Karpas-422 (cell line): Measurements from ENCODE around the gene TRHDE. TPM values are rescaled to one million over a fixed set of nuclear protein-coding genes. Genes with fewer than 3 reads are reported as not detected.

Source experiments
- DNase-seq: peaks from one replicate; pipeline ENCODE4 v3.0.0-alpha.2; 2015
- H2AFZ ChIP-seq: fragments of 200-600 bp; sonication (generic); 2 replicates; pipeline ENCODE4 v1.6.1; 2014; ENCODE audit warnings: antibody characterized with exemption, low read length, mixed read lengths
- H3K27ac ChIP-seq: fragments of 200-600 bp; sonication (generic); 2 replicates; pipeline ENCODE4 v1.5.1; 2014; ENCODE audit warnings: mild to moderate bottlenecking, low read length, moderate library complexity
- H3K27me3 ChIP-seq: fragments of 200-600 bp; sonication (generic); 2 replicates; pipeline ENCODE4 v1.6.1; 2014; ENCODE audit warnings: low read length, mixed read lengths
- H3K36me3 ChIP-seq: fragments of 200-600 bp; sonication (generic); 2 replicates; pipeline ENCODE4 v1.6.1; 2014; ENCODE audit warnings: low read length, mixed read lengths; ENCODE audit not compliant: insufficient read depth
- H3K4me1 ChIP-seq: fragments of 200-600 bp; sonication (generic); 2 replicates; pipeline ENCODE4 v1.6.1; 2014; ENCODE audit warnings: mild to moderate bottlenecking, low read length, mixed read lengths
- H3K4me2 ChIP-seq: fragments of 200-600 bp; sonication (generic); 2 replicates; pipeline ENCODE4 v1.6.1; 2014; ENCODE audit warnings: low read length, low read depth, mild to moderate bottlenecking; ENCODE audit not compliant: poor library complexity, severe bottlenecking
- H3K4me3 ChIP-seq: fragments of 200-600 bp; sonication (generic); 2 replicates; pipeline ENCODE4 v1.5.1; 2014; ENCODE audit warnings: mild to moderate bottlenecking, antibody characterized with exemption, low read length, mixed read lengths
- H3K79me2 ChIP-seq: fragments of 200-600 bp; sonication (generic); 2 replicates; pipeline ENCODE4 v1.6.1; 2014; ENCODE audit warnings: mild to moderate bottlenecking, low read length, mixed read lengths
- H3K9ac ChIP-seq: fragments of 200-600 bp; sonication (generic); 2 replicates; pipeline ENCODE4 v1.6.0; 2014; ENCODE audit warnings: low read length
- H3K9me2 ChIP-seq: fragments of 200-600 bp; sonication (generic), shearing (Covaris generic); replicated peaks from 2 replicates; pipeline ENCODE4 v1.6.0; 2014; ENCODE audit warnings: mild to moderate bottlenecking, low read length, moderate library complexity; ENCODE audit not compliant: insufficient read depth
- H3K9me3 ChIP-seq: fragments of 300-700, 200-600 bp; sonication (generic); 2 replicates; pipeline ENCODE4 v1.6.1; 2014; ENCODE audit warnings: low read length, mixed read lengths
- H4K20me1 ChIP-seq: fragments of 200-600 bp; sonication (generic); 2 replicates; pipeline ENCODE4 v1.6.1; 2014; ENCODE audit warnings: mild to moderate bottlenecking, antibody characterized with exemption, low read length, low read depth; ENCODE audit not compliant: insufficient read depth
- total RNA-seq: library from RNA; depleted of rRNA; stranded (reverse); fragments of >200 nt; shearing (Covaris generic); gene quantifications from 2 replicates; pipeline ENCODE4 v1.2.3, GENCODE V29; 2014; ENCODE audit warnings: low replicate concordance

Gene TRHDE
- total RNA-seq, 1 experiment from 2014 or later, result not detected

DNA sequence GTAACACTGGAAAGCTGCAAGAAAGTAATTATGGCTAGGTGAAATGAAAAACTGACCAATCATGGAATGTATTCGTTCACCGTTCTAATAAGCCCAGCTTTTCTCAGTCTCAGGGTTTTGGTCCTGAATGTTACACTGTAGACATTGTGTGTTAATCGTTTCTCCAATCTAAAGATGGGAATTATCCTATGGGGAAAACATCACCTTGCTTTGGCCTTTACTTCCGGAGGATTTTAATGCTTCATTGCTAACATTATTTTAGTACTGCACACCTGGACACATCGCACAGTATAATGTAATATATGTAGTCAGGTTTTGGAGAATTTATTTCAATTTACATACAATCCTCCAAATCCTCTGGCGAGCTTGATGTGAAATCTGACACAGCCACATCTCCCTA lies 1.2 kb upstream of the TRHDE start:
- no peaks in the 10 kb centered on the region for H3K9me2 ChIP-seq
- no peak overlapping the region for H3K4me3 ChIP-seq
- H3K9ac ChIP-seq, result no peak overlapping the region
- no peak overlapping the region for H2AFZ ChIP-seq
- H3K79me2 ChIP-seq, result no peaks in the 10 kb centered on the region
- H3K4me2 ChIP-seq, result no peak overlapping the region
- no peaks in the 10 kb centered on the region for H3K27me3 ChIP-seq
- no peaks in the 10 kb centered on the region for H3K36me3 ChIP-seq
- DNase-seq, result no peak
- no peaks in the 10 kb centered on the region for H4K20me1 ChIP-seq
- H3K9me3 ChIP-seq, result no peaks in the 10 kb centered on the region
- H3K4me1 ChIP-seq, result no peaks in the 10 kb centered on the region
- no peak overlapping the region for H3K27ac ChIP-seq

DNA sequence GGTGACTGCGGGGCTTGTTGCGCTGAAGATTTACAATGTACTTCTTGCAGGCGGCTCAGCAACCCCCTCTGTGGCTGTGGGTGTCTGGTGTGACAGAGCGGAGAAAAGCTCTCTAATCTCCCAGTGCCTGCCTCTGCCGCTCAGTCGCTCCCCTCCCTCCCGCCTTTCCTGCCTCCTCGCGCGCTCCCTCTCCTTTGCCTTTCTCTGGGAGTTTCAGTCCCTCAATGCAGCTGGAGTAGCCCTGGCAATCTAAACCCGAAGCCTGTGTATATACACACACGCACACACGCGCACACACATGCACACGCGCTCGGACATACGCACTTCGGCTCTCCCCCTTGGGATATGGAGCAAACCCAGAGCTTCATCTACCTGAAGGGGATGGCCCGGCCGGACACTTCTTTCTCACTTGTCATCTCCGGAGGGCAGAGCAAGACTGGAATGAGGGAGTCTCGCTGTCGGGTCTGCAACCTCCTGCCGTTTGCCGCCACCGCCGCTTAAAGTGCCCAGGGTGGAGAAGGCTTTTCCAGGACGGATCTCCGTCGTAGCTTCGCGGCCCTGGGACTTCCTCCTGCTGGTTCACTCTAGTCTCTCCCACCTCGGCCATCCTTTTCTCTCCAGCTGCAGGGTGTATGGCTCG lies 599 bp upstream of the TRHDE start:
- Histone ChIP-seq H3K4me1 (no peaks in the 10 kb centered on the region), H4K20me1 (no peaks in the 10 kb centered on the region), H3K27me3 (no peaks in the 10 kb centered on the region), H3K9me3 (no peaks in the 10 kb centered on the region), H3K4me2 (no peak overlapping the region), H3K36me3 (no peaks in the 10 kb centered on the region), H3K27ac (no peak overlapping the region), H3K9me2 (no peaks in the 10 kb centered on the region), H3K4me3 (no peak overlapping the region), H3K9ac (no peak overlapping the region), H3K79me2 (no peaks in the 10 kb centered on the region), H2AFZ (no peak overlapping the region)
- no peak for DNase-seq

DNA sequence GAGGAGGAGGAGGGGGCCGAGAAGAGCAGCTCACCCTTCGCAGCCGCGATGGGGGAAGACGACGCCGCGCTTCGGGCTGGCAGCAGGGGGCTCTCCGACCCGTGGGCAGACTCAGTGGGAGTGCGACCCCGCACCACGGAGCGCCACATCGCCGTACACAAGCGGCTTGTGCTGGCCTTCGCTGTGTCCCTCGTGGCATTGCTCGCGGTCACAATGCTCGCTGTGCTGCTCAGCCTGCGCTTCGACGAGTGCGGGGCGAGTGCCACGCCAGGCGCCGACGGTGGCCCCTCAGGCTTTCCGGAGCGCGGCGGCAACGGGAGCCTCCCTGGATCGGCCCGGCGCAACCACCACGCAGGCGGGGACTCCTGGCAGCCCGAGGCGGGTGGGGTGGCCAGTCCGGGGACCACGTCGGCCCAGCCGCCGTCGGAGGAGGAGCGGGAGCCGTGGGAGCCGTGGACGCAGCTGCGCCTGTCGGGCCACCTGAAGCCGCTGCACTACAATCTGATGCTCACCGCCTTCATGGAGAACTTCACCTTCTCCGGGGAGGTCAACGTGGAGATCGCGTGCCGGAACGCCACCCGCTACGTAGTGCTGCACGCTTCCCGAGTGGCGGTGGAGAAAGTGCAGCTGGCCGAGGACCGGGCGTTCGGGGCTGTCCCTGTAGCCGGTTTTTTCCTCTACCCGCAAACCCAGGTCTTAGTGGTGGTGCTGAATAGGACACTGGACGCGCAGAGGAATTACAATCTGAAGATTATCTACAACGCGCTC lies 745 bp downstream of the TRHDE start:
- no peak overlapping the region for H3K27ac ChIP-seq
- H2AFZ ChIP-seq, result no peak overlapping the region
- no peak overlapping the region for H3K4me2 ChIP-seq
- H3K9me3 ChIP-seq, result no peaks in the 10 kb centered on the region
- H3K4me1 ChIP-seq, result no peaks in the 10 kb centered on the region
- H3K27me3 ChIP-seq, result no peaks in the 10 kb centered on the region
- no peaks in the 10 kb centered on the region for H3K79me2 ChIP-seq
- DNase-seq, result no peak
- H3K9me2 ChIP-seq, result no peaks in the 10 kb centered on the region
- no peak overlapping the region for H3K9ac ChIP-seq
- no peaks in the 10 kb centered on the region for H4K20me1 ChIP-seq
- no peak overlapping the region for H3K4me3 ChIP-seq
- H3K36me3 ChIP-seq, result no peaks in the 10 kb centered on the region

- H3K9ac ChIP-seq, result no peak overlapping the region
Measured at GRCh38 chr12:72273499-72273837, 1.3 kb downstream of the TRHDE start.

DNA sequence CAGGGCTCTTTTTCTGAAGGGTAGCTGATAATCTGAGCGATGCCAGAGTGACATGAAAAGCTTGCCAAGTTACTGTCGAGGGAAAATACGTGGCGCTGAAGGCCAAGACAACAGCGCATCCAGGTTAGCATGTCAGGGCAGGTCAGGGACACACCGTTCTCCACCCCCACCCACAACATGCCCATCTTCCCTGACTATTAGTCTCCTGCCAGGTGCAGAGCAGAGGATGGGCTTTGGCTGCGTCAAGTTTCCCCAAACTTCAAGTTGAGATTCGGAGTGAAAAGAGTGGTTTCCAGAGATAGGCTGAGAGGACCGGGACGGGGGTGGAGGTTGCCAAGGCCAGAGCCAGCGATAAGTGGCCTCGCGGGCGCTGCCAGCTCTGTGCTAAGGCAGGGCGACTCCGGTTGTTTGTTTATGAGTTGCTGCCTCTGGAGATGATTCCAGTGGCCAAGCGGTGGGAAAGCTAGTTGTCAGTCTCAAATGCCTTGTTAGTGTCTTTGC lies 1.7 kb downstream of the TRHDE start:
- Histone ChIP-seq H4K20me1 (no peaks in the 10 kb centered on the region), H3K9ac (no peak overlapping the region), H2AFZ (no peak overlapping the region), H3K27me3 (no peaks in the 10 kb centered on the region), H3K9me3 (no peaks in the 10 kb centered on the region), H3K4me1 (no peaks in the 10 kb centered on the region), H3K36me3 (no peaks in the 10 kb centered on the region), H3K9me2 (no peaks in the 10 kb centered on the region), H3K79me2 (no peaks in the 10 kb centered on the region), H3K4me3 (no peak overlapping the region), H3K4me2 (no peak overlapping the region), H3K27ac (no peak overlapping the region)
- DNase-seq, result no peak

More at GRCh38 chr12:72273499-72273837, 1.3 kb downstream of the TRHDE start:
- Histone ChIP-seq H3K79me2 (no peaks in the 10 kb centered on the region), H4K20me1 (no peaks in the 10 kb centered on the region), H3K9me3 (no peaks in the 10 kb centered on the region), H3K4me2 (no peak overlapping the region), H3K27ac (no peak overlapping the region), H3K4me3 (no peak overlapping the region), H3K36me3 (no peaks in the 10 kb centered on the region), H3K9me2 (no peaks in the 10 kb centered on the region), H3K4me1 (no peaks in the 10 kb centered on the region), H2AFZ (no peak overlapping the region), H3K27me3 (no peaks in the 10 kb centered on the region)
- DNase-seq, result no peak

GRCh38 chr12:72274931-72275330 lies 2.8 kb downstream of the TRHDE start:
- no peaks in the 10 kb centered on the region for H3K27me3 ChIP-seq
- no peak overlapping the region for H2AFZ ChIP-seq
- no peak overlapping the region for H3K4me2 ChIP-seq
- no peak overlapping the region for H3K9ac ChIP-seq
- H4K20me1 ChIP-seq, result no peaks in the 10 kb centered on the region
- H3K79me2 ChIP-seq, result no peaks in the 10 kb centered on the region
- no peaks in the 10 kb centered on the region for H3K36me3 ChIP-seq
- no peaks in the 10 kb centered on the region for H3K9me2 ChIP-seq
- no peaks in the 10 kb centered on the region for H3K4me1 ChIP-seq
- H3K9me3 ChIP-seq, result no peaks in the 10 kb centered on the region
- no peak overlapping the region for H3K4me3 ChIP-seq
- no peak overlapping the region for H3K27ac ChIP-seq
- no peak for DNase-seq

GRCh38 chr12:72275526-72275925 lies 3.4 kb downstream of the TRHDE start:
- Histone ChIP-seq H3K9me2 (no peaks in the 10 kb centered on the region), H3K79me2 (no peaks in the 10 kb centered on the region), H3K9ac (no peak overlapping the region), H3K4me2 (no peak overlapping the region), H3K9me3 (no peaks in the 10 kb centered on the region), H3K4me3 (no peak overlapping the region), H2AFZ (no peak overlapping the region), H4K20me1 (no peaks in the 10 kb centered on the region), H3K27ac (no peak overlapping the region), H3K27me3 (no peaks in the 10 kb centered on the region), H3K4me1 (no peaks in the 10 kb centered on the region), H3K36me3 (no peaks in the 10 kb centered on the region)
- no peak for DNase-seq

DNA sequence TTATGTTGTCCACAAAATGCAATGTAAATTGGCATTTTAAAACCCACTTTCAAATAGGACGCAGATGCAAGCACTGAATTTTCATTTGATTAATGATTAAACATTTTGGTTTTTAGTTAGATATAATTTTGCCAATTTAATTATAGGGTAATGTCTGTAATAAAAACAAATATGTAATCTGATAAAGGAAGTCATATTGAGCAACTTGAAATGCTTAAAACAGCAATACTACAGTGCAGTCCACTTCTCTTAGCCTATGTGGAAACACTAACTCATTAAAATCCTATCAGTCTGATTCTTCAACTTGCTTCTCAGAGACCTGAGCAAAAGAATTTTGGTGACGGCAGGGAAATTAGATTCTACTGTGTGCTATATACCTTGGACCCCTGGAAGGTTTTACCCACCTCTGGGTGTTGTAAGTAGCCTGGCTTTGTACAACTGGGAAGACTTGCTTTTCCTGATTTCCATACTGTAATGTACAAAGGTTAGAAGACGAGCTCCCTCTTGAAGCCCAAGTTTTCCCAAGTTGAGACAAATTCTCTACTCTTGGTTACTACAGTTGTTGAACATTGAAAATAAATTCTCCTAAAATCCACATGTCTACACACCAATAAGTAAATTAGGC lies 4.1 kb downstream of the TRHDE start:
- Histone ChIP-seq H3K4me2 (no peak overlapping the region), H3K79me2 (no peaks in the 10 kb centered on the region), H4K20me1 (no peaks in the 10 kb centered on the region)

More for the DNA sequence above, 4.1 kb downstream of the TRHDE start:
- H3K27me3 ChIP-seq, result no peaks in the 10 kb centered on the region
- H3K4me3 ChIP-seq, result no peak overlapping the region
- H3K36me3 ChIP-seq, result no peaks in the 10 kb centered on the region
- DNase-seq, result no peak
- no peaks in the 10 kb centered on the region for H3K9me3 ChIP-seq
- no peak overlapping the region for H3K27ac ChIP-seq
- no peaks in the 10 kb centered on the region for H3K4me1 ChIP-seq
- H3K9me2 ChIP-seq, result no peaks in the 10 kb centered on the region
- no peak overlapping the region for H2AFZ ChIP-seq
- no peak overlapping the region for H3K9ac ChIP-seq
